Endothelial cell of umbilical vein (primary cell): ENCODE measurements around the gene ADAP1.

Experiments used
- POLR2A ChIP-seq: IDR thresholded peaks from 2 replicates; pipeline ENCODE4 v1.6.1; 2012; ENCODE audit warnings: low read depth, mild to moderate bottlenecking, control low read depth, low read length
- TF ChIP-seq, protein P1 (sequence below), 2 donors: IDR thresholded peaks; 1 replicate in 1 of 2; 2 replicates in 1 of 2; pipeline ENCODE4 v1.5.1; 2011; ENCODE audit warnings: low read length in 2 of 2, mild to moderate bottlenecking in 2 of 2, moderate library complexity in 2 of 2, control low read depth in 1 of 2, inconsistent platforms in 1 of 2, low read depth in 1 of 2; ENCODE audit not compliant: insufficient read depth in 1 of 2; ENCODE audit errors: extremely low read depth in 1 of 2

DNA sequence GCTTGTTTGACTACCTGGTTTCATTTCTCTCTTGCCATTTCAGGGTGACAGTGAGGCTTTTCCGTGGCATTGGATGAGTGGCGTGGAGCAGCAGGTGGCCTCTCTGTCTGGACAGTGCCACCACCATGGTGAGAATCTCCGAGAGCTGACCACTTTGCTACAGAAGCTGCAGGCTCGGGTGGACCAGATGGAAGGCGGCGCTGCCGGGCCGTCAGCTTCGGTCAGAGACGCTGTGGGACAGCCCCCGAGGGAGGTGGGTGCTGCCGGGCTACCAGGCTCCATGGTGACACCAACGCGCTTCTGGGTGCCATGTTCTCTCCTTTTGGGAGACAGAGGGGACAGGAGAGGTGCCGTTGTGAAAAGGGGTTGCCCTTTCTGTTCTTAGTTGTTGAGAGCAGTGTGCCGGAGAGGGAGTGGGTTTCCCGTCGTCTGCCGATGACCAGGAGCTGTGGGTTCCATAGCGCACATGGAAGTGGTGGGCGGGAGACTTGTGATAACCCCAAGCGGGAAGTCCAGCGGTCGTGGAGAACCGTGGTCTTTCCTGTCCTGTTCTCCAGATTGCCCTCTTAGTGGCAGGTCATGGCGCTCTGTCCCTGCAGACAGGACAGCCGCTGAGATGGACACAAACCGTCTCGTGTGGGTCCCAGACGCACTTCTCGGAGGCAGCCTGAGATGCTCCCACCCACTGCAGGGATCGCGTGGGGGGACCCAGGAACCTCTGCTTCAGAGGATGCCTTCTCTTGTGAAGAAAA lies 100.9 kb downstream of the ADAP1 start:
- TF ChIP-seq, protein P1, sequence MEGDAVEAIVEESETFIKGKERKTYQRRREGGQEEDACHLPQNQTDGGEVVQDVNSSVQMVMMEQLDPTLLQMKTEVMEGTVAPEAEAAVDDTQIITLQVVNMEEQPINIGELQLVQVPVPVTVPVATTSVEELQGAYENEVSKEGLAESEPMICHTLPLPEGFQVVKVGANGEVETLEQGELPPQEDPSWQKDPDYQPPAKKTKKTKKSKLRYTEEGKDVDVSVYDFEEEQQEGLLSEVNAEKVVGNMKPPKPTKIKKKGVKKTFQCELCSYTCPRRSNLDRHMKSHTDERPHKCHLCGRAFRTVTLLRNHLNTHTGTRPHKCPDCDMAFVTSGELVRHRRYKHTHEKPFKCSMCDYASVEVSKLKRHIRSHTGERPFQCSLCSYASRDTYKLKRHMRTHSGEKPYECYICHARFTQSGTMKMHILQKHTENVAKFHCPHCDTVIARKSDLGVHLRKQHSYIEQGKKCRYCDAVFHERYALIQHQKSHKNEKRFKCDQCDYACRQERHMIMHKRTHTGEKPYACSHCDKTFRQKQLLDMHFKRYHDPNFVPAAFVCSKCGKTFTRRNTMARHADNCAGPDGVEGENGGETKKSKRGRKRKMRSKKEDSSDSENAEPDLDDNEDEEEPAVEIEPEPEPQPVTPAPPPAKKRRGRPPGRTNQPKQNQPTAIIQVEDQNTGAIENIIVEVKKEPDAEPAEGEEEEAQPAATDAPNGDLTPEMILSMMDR (IDR thresholded peaks at IDR 0.05; ENCODE audit: extremely low read depth in 1 of 2, insufficient read depth in 1 of 2, low read depth in 1 of 2, low read length in 2 of 2): no peak
- no peak for TF ChIP-seq POLR2A
